Measurements from ENCODE around the gene MTRF1.
"Not testable (repeated sequence)": the region's sequence is repeated elsewhere in the genome, so short reads cannot be mapped to it uniquely, and the experiment has no call there.

The MTRF1 gene

DNA sequence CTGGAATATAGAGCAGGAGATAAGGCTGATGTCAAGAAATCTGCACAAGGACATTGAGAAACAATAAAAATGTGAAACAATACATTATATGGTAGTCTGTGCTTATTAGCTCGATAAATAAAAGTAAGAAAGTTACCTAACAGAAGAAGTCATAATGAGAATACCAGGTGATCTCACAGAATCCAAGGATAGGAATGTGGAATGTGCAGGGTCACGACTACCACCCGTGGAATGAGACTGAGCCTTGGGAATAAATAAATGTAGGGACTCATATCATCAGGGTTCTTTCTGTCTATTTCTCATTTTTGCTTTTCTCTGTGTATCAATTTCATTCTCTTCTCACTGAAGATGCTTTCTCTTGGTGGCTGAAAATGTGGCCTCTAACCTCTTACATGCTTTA is 43.0 kb downstream of the MTRF1 start:
- DNase-seq: no peak

DNA sequence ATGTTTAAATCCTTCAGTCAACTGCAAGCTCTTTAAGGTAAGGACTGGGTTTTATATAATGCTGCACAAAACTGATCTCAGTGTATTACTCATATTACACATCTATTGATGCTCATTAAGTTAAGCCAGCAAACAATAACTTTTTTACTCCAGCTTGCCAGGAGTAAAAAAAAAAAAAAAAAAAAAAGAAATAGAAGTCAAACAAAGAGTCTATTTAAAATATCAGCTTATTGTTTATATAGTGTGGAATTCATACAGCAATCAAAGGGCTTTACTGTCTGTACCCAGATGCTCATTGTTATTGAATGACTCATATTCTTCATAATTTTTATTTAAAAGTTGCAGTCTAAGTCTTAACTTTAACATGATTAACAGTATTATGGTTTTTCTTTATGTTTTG is 47.2 kb downstream of the MTRF1 start:
- DNase-seq: no peak

DNA sequence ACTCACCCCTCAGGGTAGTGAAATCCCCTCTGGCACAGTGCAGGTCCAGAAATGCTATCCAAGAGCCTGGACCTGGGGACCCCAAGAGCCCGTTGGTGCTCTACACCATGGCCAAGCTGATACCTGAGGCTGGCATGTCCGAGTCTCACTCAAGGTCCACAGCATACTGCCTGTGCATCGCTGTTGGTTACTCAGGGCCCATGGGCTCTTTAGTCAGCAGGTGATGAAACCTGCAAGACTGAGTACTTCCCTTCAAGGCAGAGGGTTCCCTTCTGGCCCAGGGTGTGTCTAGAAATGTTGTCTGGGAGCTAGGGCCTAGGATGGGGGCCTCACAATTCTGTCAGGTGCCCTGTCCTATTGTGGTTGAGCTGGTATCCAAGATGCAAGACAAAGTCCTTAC is 49.5 kb downstream of the MTRF1 start:
- DNase-seq: no peak

DNA sequence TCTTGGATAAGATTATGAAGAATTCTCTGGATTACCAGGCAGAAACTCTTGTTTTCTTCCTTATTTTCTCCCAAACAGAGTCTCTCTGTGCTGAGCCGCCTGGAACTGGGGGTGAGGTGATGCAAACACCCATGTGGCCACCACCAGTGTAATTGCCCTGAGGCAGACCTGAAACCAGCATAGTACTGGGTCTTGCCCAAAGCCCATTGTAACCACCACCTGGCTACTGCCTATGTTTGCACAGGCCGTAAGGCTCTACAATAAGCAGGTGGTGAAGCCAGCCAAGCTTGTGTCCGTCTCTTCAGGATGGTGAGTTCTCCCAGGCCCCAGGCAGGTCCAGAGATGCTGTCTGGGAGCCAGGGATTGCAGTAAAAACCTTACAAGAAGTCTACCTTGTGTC is 50.1 kb downstream of the MTRF1 start:
- no peak for DNase-seq

DNA sequence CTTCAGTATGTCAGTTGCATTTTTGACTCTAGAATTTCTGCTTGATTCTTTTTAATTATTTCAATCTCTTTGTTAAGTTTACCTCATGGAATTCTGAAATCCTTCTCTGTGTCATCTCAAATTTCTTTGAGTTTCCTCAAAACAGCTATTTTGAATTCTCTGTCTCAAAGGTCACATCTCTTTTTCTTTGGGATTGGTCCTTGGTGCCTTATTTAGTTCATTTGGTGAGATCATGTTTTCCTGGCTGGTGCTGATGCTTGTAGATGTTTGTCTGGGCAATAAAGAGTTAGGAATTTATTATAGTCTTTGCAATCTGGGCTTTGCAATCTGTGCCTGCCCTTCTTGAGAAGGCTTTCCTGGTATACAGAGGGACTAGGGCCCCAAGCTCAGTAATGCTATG is 50.5 kb downstream of the MTRF1 start:
- no peak for DNase-seq

DNA sequence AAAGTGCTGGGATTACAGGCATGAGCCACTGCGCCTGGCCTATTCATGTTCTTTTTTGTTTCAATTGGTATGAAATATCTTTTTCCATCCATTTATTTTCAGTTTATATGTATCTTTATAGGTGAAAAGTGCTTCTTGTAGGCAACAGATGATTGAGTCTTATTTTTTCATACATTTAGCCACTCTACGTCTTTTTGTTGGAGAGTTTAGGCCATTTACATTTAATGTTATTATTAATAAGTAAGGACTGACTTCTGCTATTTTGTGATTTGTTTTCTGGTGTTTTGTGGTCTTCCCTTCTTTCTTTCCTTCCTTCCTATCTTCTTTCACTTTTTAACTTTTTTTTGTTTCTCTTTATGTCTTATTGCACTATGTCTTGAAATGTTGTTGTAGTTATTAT is 52.3 kb downstream of the MTRF1 start:
- DNase-seq: no peak

DNA sequence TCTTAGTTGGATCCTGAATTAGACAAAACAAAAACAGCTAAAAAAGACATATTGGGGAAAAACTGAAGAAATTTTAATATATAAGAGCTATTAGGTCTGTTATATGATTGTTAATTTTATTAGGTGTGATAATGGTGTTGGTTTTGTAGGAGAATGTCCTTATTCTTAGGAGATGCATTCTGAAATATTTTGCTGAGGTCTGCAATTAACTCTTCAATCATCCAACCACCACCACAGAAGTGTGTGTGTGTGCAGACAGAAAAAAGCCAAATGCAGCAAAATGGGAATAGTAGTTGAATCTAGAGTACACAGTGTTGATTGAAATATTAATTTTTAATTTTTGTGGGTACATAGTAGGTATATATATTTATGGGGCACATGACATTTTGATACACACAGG is 56.9 kb downstream of the MTRF1 start:
- DNase-seq: no peak

DNA sequence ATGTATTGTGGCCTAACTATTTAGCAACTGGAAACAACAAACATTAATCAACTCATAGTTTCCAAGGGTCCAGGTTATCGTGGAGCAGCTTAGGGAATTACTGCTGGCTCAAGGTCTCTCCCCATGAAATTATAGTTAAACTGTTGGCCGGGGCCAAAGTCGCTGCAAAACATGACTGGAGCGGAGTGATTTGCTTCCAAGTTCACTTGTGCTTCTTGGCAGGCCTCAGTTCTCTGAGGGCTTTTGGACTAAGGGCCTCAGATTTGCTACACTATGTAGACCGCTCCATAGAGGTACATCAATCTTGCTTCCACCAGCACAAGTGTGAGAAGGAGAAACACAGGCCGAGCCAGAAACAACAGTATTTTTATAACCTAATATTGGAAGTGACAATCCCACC is 59.6 kb downstream of the MTRF1 start:
- DNase-seq: no peak

DNA sequence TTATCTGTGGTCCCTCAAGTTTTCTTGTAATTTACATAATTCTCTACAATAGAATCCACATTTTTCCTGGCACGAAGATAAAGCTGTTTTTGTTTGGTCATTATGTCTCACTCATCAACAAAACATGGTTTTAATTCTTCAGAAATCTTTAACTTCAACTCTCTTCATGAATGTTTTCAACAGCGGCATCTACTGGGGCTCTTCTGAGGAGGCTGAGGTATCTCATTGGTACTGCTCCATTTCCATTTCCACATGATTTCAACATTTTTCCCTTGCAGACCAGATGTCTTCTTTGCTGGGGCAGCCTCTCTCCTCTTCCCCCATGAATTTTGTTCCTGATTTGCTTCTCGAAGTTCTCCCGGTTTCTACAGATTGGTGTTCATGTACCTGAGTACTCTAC is 63.2 kb downstream of the MTRF1 start:
- no peak for DNase-seq

DNA sequence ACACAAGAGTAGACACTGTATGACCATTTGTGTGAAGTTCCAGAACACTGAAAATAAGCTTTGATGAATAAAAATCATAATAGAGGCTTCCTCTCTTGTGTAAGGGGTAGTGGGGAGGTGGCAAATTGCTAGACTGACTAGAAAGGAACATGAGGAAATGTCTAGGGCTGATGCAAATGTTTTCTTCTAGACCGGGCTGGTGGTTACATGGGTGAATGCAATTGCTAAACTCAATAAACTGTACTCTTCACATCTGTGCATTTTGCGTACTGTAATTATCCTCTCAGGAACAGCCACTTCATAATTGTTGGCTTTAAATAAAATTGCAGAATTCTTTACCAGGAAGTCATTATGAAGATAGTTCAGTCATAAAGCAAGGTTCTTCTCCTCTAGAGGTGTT is 63.9 kb downstream of the MTRF1 start:
- no peak for DNase-seq

DNA sequence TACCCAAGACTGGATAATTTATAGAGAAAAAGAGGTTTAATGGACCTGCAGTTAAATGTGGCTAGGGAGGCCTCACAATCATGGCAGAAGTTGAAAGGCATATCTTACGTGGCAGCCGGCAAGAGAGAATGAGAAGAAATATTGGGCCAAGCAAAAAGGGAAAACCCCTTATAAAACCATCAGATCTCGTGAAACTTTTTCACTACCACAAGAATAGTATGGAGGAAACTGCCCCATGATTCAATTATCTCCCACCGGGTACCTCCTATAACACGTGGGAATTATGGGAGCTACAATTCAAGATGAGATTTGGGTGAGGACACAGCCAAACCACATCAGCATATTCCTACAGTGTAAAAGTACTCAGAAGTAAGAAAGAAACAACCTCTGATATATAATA is 64.3 kb downstream of the MTRF1 start:
- DNase-seq: no peak

DNA sequence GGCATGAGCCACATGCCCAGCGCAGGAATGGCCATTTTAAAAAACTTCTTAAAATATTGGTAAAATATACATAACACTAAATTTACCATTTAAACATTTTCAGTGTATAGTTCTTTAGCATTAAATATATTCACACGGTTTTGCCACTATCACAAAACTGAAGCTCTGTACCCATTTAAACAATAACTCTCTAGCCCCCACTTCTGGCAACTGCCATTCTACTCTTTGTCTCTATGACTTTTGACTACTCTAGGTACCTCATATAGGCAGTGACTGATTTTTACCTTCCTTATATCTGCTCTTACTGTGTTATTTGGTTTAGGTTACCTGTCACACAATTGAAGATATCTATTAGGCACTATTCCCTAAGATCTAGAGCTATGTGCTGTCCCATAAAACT is 66.8 kb downstream of the MTRF1 start:
- no peak for DNase-seq

DNA sequence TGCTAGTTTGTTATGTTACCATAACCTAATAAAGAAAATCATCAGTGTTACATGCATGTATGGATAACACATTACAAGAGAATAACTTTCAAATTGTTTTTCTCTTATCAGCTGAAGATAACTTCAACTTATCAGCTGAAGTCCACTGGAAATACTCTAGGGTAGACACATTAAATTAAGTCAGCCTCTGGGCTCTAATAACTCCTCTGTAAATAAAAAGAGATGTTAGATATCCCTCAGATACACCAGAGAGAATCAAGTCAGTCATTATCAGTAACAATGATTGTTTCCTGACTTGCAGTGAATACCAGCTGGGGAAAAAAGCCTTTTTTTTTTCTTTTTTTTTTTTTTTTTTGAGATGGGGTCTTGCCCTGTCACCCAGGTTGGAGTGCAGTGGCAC is 67.4 kb downstream of the MTRF1 start:
- DNase-seq: no peak

DNA sequence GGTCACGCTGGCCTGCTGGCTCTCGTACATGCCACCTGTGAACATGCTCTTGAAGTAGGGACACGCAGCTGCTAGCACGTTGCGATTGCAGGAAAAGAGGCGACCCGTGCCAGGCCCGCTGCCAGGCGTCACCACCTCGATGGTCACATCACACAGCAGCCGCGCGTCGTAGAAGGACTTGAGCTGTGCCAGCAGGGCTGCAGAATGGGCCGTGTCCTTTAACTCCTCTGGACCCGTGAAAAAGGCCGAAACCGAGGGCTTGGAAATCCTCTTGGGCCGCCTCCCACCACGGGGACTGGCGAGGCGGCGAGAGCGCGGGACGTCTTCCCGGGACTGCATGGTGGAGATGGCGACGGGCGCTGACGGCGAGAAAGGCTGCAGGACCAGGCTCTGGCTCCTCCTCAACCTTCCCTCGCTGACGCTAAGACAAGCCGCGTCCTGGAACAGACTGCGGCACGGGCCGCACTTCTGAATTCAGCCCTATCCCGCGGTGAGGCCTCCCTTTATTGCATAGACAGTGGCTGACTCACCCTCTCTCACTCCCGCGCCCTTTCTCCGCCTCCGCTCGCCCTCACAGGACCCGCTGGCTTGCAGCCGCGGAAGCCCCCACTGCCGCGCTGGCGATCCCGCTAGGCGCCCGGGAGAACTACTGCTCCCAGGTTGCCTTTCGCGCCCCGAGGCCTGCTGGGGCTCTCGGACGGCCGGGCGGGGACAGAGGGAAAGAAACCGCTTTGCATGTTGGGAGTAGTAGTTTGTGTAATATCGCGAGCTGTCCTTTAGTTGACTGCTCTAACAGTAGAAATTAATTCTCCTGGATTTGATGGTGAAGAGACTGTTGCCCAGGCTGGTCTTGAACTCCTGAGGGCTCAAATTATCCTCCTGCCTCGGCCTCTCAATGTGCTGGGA is 69.2 kb downstream of the MTRF1 start, which contains the start of gene KBTBD7:
Gene KBTBD7 (minus strand): TSS at position 651 of the 906 bp plus-strand sequence. CDS start 312 bp downstream, at position 339.
- peak; percentile 97 for DNase-seq

DNA sequence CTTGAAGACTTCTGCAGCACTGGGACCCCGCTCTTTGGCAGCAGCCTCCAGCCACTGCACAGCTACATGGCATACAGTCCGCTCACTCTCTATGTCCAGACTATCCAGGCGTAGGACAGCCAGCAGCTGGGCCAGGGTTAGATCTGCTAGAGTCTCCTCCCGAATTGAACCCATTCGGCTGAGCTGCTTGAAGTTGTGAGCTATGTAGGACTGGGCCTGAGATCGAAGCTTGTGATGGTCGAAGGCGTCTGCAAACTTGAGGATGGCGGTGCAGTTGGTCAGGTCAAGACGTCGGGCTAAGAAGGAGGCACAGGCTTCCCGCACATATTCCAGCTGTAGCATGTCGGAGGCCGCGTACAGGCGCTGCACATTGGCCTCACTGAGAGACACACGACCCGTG is 69.9 kb downstream of the MTRF1 start:
- peak; percentile 57 for DNase-seq

DNA sequence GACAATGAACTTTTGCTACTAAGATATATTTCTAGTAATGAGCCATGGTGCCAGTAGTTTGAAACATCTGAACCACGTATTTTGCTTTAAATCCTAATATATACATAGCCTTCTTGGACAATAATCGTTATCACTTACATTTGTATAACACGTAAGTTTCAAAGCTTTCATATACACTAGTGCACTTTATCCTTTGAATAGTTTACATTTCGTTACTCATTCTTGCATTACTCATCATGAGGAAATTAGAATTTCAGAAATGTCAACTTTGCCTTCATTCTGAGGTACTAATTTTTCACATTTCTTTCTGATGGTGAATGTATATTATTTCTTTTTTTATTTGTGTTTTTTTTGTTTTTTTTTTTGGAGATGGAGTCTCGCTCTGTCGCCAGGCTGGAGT is 74.8 kb downstream of the MTRF1 start:
- DNase-seq: no peak

DNA sequence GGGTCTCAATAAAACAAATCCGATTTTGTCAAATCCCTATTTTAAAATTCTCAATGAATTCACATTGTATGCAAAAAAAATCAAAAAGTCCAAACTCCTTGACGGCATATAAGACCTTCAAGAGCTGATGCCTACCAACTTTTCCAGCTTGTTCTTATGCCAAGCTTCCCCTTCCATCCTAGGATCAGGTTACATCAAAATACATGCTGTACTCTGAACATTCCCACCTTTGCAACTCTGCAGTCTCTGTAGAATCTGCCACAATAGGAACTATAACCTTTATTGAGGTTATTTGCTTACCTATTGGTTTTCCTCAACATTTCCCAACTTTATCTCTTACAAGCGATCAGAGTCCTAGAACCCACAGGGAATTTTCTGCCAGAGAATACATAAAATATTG is 76.9 kb downstream of the MTRF1 start:
- no peak for DNase-seq

DNA sequence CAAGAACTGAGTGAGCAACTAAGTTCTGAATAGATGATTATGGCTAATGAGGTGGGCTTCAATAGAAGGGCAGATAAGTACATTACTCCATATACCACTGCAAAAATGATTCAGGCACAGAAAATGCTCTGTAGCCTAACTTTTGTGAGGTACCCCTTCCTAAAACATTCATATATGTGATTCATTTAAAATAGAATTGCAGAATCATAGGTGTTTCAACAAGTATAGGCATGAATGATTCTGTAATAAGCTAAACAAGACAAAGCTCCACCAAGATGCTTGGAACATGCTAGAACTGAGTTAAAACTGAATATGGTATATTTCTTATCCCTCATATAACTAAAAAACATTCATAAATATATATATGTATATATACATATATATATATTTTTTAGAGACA is 81.1 kb downstream of the MTRF1 start:
- DNase-seq: no peak

DNA sequence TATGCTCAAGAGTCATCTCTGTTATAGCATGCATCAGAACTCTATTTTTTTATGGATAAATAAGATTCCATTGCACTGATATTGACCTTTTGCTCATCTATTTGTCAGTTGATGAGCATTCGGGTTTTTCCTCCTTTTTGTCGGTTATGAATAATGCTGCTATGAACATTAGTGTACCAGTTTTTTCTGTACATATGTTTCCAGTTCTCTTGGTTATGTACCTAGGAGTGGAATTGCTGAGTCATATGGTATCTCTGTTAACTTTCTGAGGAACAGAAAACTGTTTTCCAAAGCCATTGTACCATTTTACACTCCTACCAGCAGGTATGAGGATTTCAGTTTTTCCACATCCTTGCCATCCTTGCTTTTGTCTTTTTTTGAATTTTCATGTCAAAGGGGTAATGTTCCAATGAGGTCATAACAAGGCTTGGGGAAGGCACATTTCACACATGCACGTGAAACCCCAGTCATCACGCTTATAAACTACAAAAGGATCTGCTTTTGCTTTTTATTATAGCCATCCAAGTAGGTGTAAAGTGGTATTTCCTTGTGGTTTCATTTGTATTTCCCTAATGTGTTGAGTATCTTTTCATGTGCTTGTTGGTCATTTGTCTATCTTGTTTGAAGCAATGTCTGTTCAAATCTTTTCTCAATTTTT is 83.7 kb downstream of the MTRF1 start:
- DNase-seq: no peak

DNA sequence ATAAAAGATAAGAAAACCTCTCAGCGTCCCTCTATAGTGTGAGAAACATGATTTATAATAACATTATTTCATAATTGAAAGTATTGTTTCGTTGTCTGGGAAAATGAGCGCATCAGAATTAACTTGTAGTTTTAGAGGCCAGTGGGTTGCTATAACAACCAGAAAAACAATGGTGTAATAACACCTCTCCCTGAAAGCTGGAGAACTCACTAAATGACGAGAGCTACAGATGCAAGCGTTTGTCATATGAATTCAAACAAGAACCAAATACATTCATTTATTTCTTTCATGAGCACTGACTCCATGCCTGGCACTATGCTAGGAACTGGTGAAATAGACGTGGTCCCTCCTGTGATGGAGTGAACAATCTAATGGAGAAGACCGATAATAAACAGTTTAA is 85.3 kb downstream of the MTRF1 start:
- no peak for DNase-seq

DNA sequence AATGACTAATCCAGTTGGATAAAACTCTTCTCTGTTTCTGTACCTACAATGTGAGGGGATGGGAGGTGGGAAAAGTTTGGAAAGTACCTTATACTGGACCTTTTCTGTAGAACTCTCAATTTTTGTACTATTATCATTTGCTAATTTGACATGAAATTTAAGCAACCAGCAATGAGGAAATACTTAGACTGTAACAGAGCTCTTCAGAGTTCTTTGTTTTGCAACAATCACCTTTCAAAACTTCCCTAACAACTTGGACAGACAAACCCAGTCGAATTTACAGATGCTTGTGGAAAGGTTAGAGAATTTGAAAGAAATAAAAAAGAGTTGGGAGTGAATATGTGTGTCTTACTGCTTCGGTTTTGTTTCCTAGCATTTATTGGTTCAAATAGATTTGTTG is 85.8 kb downstream of the MTRF1 start:
- no peak for DNase-seq

DNA sequence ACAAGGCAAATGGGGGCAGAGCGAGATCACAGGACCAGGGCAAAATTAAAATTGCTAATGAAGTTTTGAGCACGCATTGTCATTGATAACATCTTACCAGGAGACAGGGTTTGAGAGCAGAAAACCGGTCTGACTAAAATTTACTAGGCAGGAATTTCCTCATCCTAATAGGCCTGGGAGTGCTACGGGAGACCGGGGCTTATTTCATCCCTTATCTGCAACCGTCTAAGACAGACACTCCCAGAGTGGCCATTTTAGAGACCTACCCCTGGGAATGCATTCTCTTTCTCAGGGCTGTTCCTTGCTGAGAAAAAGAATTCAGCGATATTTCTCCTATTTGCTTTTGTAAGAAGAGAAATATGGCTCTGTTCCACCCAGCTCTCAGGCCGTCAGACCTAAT is 87.8 kb downstream of the MTRF1 start:
- DNase-seq: not testable (repeated sequence)
